HG02970 (cell line): ENCODE results near the gene SMCO4.
A peak's percentile ranks its signal among the peaks of the same experiment; 100 is the strongest.
"Not testable (repeated sequence)": the region's sequence is repeated elsewhere in the genome, so short reads cannot be mapped to it uniquely, and the experiment has no call there.

Experiments used
- ATAC-seq: cut with Tn5 transposase; IDR thresholded peaks from one replicate; pipeline ENCODE4 v1.9.1; 2021; ENCODE audit warnings: mild to moderate bottlenecking, moderate library complexity, moderate number of reproducible peaks; ENCODE audit not compliant: unreplicated experiment, low FRiP score

Gene SMCO4

DNA sequence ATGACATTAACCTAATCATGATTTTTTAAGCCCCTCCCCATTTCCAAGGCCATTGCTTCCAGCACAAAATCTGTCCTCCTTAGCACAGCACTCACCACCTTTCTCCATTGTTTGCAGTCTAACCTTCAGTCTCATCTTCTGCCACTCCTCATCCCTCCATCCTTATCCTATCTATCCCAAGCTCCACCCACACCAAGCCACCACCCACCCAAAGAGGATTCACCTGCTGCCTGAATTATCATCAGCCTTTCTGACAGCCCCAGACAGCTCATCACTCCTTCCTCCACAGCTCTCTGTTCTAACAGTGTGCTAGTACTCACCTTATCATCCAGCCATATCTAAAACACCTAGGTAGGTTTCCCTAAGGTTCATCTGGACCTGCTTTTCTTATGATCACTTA is 20.7 kb upstream of the SMCO4 start:
- ATAC-seq: no peak

- ATAC-seq: no peak
Observed at GRCh38 chr11:93560199-93560932, 17.2 kb upstream of the SMCO4 start.

GRCh38 chr11:93559681-93560080 is 16.5 kb upstream of the SMCO4 start:
- ATAC-seq: no peak

GRCh38 chr11:93552874-93553273 is 9.7 kb upstream of the SMCO4 start:
- ATAC-seq: no peak

GRCh38 chr11:93549976-93550375 is 6.8 kb upstream of the SMCO4 start:
- no peak for ATAC-seq

DNA sequence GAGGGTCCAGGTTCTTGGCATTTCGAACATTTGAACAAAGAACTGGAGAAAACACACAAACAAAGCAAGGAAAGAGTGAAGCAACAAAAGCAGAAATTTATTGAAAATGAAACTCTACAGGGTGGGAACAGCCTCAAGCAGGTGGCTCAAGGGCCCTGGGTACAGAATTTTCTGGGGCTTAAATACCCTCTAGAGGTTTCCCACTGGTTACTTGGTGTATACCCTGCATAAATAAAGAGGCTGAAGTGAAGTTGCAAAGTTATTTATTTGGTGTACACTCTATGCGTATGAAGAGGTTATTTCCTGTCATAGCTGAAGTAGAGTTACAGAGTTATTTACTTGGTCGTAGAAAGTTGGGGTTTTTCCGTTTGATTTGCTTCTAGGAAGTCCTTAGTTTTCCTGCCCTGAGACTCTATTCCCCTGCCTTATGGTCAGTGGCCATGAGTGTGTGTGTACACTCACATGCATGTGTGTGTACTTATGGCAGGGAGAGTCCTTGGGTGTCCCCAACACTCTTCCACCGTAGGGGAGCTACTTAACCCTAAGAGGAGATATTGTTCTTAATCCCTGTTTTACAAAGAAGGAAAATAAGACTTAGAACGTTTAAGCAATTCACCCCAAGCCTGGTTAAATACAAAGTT is 5.6 kb upstream of the SMCO4 start:
- no peak for ATAC-seq

- no peak for ATAC-seq
Observed at GRCh38 chr11:93547773-93548172, 4.6 kb upstream of the SMCO4 start.

DNA sequence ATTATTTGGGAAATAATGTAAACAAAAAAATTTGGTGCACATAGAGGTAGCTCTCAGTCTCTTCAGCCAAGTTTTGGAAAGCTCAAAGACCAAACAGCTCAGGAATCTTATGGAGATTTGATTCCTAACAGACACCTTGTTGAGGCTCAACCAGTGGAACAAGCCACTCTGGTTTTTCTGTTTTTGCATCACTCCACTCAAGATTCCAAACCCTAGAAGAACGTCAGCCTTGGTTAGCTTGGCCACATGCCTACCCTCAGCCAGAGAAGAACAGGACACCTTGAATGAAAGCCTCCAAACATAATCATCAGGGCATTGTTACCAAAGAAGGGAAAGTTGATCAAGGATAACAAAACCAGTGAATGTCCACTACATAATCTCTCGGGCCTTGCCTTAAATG is 3.8 kb upstream of the SMCO4 start:
- ATAC-seq: no peak

- ATAC-seq: no peak
Observed at GRCh38 chr11:93545566-93545965, 2.4 kb upstream of the SMCO4 start.

DNA sequence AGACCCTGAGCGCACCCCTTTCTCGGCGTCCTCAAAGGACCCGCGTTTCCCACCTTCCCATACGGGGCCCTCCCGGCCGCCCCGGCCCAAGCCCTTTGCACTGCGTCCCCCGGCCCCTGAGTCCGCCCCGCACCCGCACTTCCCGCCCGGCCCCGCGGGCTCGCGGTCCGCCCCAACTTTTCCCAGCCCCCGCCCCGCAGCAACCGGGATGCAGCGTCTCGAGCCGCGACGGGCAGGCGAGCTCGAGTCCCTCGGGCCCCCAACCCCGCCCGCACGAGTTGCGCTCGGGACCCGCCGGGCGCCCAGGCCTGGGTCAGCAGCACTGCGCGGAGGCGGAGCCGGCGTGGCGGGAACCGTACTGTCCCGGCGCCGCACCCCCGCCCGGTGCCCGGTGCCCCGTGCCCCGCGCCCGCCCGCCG is 371 bp downstream of the SMCO4 start:
- peak; percentile 46 for ATAC-seq

DNA sequence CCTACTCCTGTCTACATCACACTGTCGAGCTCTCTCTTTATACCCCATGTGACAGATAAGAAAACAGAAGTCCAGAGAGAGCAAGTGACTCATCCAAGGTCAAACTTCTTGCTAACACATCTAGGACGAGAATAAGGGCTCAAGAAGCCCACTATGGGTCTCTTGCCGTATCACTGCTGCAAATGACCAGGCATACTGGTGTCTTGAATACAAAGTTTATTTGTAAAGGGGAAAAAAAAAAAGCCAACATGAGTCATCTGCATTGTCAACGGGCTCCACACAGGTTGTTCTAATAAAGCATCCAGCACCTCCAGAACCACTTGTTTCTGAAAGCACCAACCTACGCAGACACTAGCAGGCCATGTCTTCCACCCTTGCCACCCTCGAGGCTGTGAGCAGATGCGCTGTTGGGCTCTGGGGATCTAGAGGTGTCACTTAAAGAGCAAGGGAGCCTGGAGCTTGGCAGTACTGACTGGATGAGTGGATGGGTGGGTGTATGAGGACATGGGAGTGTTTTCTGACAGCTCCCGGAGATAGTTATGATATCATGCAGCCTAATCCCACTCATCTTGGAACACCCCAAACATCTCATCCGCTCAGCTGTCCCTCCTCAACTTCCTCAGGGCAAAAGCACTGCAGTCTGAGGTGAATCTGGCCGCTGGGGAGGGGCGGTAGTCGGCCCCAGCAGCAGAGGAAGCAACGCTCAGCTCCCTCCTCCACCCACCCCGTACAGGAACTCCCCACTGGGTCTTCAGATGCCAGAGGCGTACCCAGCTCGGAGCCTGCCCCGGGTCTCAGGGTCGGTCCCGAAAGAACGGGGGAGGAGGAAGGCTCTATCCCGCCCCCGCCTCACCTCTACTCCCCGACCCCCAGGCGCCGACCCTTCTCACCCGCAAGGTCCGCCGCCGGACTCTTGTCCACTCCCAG is 1.0 kb downstream of the SMCO4 start:
- peak; percentile 38 for ATAC-seq

DNA sequence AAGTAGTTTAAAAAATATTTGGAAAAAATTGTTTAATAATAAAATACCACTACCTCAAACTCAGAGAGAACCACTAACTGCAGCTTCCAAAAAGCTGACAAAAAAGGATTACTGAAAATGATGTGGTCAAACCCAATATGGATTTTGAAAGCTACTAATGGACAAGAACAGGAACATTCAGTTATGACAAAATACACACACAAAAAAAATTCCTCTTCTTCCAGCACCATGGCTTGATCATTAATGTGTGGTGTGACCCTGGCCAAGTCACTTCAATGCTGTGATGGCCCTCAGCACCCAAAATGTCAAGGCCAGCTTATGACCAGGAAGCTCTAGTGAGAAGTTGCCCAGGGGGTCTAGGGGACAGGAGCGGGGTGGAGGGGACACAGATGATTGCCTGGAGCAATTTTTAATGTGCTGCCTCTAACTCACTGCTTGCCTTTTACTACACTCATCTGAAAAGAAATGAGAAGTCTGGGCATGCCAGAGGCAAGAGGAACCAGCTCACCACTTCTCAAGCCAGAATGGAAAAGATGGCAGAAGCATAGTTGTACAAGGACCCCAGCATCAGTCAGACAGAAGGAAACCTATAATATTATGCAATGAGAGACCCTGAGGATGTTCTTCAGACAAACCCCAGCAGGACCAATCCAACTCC is 2.2 kb downstream of the SMCO4 start:
- no peak for ATAC-seq

- ATAC-seq: no peak
Observed at GRCh38 chr11:93540337-93540736, 2.9 kb downstream of the SMCO4 start.

- no peak for ATAC-seq
Observed at GRCh38 chr11:93537767-93538261, 5.4 kb downstream of the SMCO4 start.

GRCh38 chr11:93537049-93537448 is 6.1 kb downstream of the SMCO4 start:
- ATAC-seq: no peak

- no peak for ATAC-seq
Observed at GRCh38 chr11:93536101-93536861, 6.9 kb downstream of the SMCO4 start.

DNA sequence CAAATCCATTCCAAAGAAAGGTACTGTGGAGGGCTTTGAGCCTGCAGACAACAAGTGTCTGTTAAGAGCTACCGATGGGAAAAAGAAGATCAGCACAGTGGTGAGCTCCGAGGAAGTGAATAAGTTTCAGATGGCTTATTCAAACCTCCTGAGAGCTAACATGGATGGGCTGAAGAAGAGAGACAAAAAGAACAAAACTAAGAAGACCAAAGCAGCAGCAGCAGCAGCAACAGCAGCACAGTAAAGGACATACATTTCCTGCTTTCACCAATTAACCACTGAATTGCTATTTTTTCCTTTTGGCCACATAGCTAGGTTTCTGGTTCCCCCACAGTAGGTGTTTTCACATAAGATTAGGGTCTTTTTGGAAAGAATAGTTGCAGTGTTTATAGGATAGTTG is 7.6 kb downstream of the SMCO4 start:
- not testable (repeated sequence) for ATAC-seq

- ATAC-seq: no peak
Observed at GRCh38 chr11:93532806-93533205, 10.4 kb downstream of the SMCO4 start.

GRCh38 chr11:93532281-93532789 is 10.9 kb downstream of the SMCO4 start:
- ATAC-seq: no peak

- no peak for ATAC-seq
Observed at GRCh38 chr11:93530468-93530826, 12.7 kb downstream of the SMCO4 start.
